ENCODE results near the gene NCK2. TPM values are rescaled to one million over a fixed set of nuclear protein-coding genes. Genes with fewer than 3 reads are reported as not detected.

Gene NCK2
- total RNA-seq, 1 donor from 2014 or later: 33.2 TPM

- intact Hi-C loops (cut with DNase I): no loop called here
- no peak for DNase-seq (ENCODE audit: low spot score)
Observed at GRCh38 chr2:105801961-105802360, 57.2 kb downstream of the NCK2 start.

- intact Hi-C loops (cut with DNase I): no loop called here
- DNase-seq (ENCODE audit: low spot score): no peak
Observed at GRCh38 chr2:105802587-105802986, 57.9 kb downstream of the NCK2 start.

GRCh38 chr2:105803337-105803736 lies 58.6 kb downstream of the NCK2 start:
- intact Hi-C loops (cut with DNase I): no loop called here
- no peak for DNase-seq (ENCODE audit: low spot score)

- DNase-seq (ENCODE audit: low spot score): no peak
- intact Hi-C loops (cut with DNase I): no loop called here
Observed at GRCh38 chr2:105803773-105804172, 59.1 kb downstream of the NCK2 start.

- intact Hi-C loops (cut with DNase I): no loop called here
- no peak for DNase-seq (ENCODE audit: low spot score)
Observed at GRCh38 chr2:105804266-105804665, 59.6 kb downstream of the NCK2 start.

- intact Hi-C loops (cut with DNase I): no loop called here
- DNase-seq (ENCODE audit: low spot score): no peak
Observed at GRCh38 chr2:105806996-105807395, 62.3 kb downstream of the NCK2 start.

- DNase-seq (ENCODE audit: low spot score): no peak
- intact Hi-C loops (cut with DNase I): no loop called here
Observed at GRCh38 chr2:105808423-105809096, 63.8 kb downstream of the NCK2 start.

GRCh38 chr2:105809097-105809473 lies 64.4 kb downstream of the NCK2 start:
- intact Hi-C loops (cut with DNase I): no loop called here
- DNase-seq (ENCODE audit: low spot score): no peak

- intact Hi-C loops (cut with DNase I): no loop called here
Observed at GRCh38 chr2:105809723-105810122, 65.0 kb downstream of the NCK2 start.

GRCh38 chr2:105812180-105813044 lies 67.7 kb downstream of the NCK2 start:
- intact Hi-C loops (cut with DNase I): no loop called here
- DNase-seq (ENCODE audit: low spot score): no peak

More at GRCh38 chr2:105809723-105810122, 65.0 kb downstream of the NCK2 start:
- no peak for DNase-seq (ENCODE audit: low spot score)

GRCh38 chr2:105813045-105813315 lies 68.3 kb downstream of the NCK2 start:
- intact Hi-C loops (cut with DNase I): no loop called here
- DNase-seq (ENCODE audit: low spot score): no peak

GRCh38 chr2:105813405-105813804 lies 68.7 kb downstream of the NCK2 start:
- no peak for DNase-seq (ENCODE audit: low spot score)
- intact Hi-C loops (cut with DNase I): no loop called here

- intact Hi-C loops (cut with DNase I): no loop called here
- no peak for DNase-seq (ENCODE audit: low spot score)
Observed at GRCh38 chr2:105814291-105814940, 69.7 kb downstream of the NCK2 start.

GRCh38 chr2:105815401-105815800 lies 70.7 kb downstream of the NCK2 start:
- intact Hi-C loops (cut with DNase I): no loop called here

GRCh38 chr2:105820151-105820550 lies 75.4 kb downstream of the NCK2 start:
- intact Hi-C loops (cut with DNase I): no loop called here
- DNase-seq (ENCODE audit: low spot score): no peak

More at GRCh38 chr2:105815401-105815800, 70.7 kb downstream of the NCK2 start:
- DNase-seq (ENCODE audit: low spot score): no peak

- intact Hi-C loops (cut with DNase I): no loop called here
- DNase-seq (ENCODE audit: low spot score): no peak
Observed at GRCh38 chr2:105820691-105821090, 76.0 kb downstream of the NCK2 start.

- intact Hi-C loops (cut with DNase I): no loop called here
- no peak for DNase-seq (ENCODE audit: low spot score)
Observed at GRCh38 chr2:105821428-105822125, 76.9 kb downstream of the NCK2 start.

- DNase-seq (ENCODE audit: low spot score): no peak
- intact Hi-C loops (cut with DNase I): no loop called here
Observed at GRCh38 chr2:105822186-105822585, 77.5 kb downstream of the NCK2 start.

GRCh38 chr2:105824446-105824845 lies 79.7 kb downstream of the NCK2 start:
- intact Hi-C loops (cut with DNase I): no loop called here
- no peak for DNase-seq (ENCODE audit: low spot score)
